ENCODE measurements around the gene CDH16.
"Not testable (repeated sequence)": the region's sequence is repeated elsewhere in the genome, so short reads cannot be mapped to it uniquely, and the experiment has no call there.

CDH16 gene

DNA sequence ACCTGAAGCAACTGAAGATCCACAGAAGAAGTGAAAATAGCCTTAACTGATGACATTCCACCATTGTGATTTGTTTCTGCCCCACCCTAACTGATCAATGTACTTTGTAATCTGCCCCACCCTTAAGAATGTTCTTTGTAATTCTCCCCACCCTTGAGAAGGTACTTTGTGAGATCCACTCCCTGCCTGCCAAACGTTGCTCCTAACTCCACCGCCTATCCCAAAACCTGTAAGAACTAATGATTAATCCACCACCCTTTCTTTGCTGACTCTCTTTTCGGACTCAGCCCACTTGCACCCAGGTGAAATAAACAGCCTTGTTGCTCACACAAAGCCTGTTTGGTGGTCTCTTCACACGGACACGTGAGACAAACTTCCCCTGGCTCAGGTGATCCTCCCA is 22.0 kb downstream of the CDH16 start:
- not testable (repeated sequence) for H3K4me1 ChIP-seq (ENCODE audit: insufficient read depth, low read length); H3K9ac ChIP-seq (ENCODE audit: low read depth, low read length); H3K36me3 ChIP-seq (ENCODE audit: insufficient read depth, low read depth, low read length); H3K9me3 ChIP-seq (ENCODE audit: insufficient read depth, low read depth, low read length); H3K4me3 ChIP-seq (ENCODE audit: low read length); H3K27ac ChIP-seq (ENCODE audit: low read length); H3K27me3 ChIP-seq (ENCODE audit: insufficient read depth, low read length)

DNA sequence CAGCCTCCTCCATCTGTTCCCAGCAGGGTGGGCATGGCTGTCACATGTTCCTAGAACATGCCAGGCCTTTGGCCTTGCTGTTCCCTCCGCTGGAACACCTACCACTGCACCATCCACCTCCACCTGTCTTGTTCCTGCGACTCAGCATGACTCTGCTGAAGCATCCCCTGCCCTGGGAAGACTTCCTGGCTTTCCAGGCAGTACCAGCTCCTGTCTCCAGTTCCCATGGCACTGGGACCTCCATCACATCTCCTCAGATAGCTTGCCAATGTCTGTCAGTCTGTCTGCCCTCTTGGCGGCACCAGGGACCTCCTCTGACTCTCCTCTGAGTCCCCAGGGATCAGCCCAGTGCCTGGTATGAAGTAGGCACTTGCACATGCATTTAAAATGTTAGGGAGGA is 22.7 kb downstream of the CDH16 start:
- Histone ChIP-seq H3K4me3 (ENCODE audit: low read length) (no peak overlapping the region), H3K9me3 (ENCODE audit: insufficient read depth, low read depth, low read length) (no peaks in the 10 kb centered on the region), H3K4me1 (ENCODE audit: insufficient read depth, low read length) (peaks cover 4% of the 10 kb centered on the region; the same call in 1 of the 2 replicates), H3K27me3 (ENCODE audit: insufficient read depth, low read length) (no peaks in the 10 kb centered on the region), H3K36me3 (ENCODE audit: insufficient read depth, low read depth, low read length) (peaks cover 5% of the 10 kb centered on the region; the same call in 1 of the 2 replicates), H3K27ac (ENCODE audit: low read length) (no peak overlapping the region), H3K9ac (ENCODE audit: low read depth, low read length) (no peak overlapping the region)

DNA sequence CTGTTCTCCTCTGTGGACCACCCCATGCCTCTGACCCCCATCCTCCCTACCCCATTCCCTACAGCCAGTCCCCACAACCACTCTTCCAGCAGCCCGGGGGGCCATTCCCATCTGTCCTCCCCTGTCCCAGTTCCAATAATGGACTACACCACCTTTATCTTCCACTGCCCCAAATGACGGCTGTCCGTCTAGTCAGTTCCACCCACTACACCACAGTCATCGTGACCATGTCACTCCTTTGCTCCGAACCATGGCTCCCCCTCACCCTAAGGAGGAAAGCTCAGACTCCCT is 23.1 kb downstream of the CDH16 start:
- H3K4me3 ChIP-seq (ENCODE audit: low read length): no peak overlapping the region
- peaks cover 8% of the 10 kb centered on the region; the same call in 1 of the 2 replicates for H3K36me3 ChIP-seq (ENCODE audit: insufficient read depth, low read depth, low read length)
- no peak overlapping the region for H3K27ac ChIP-seq (ENCODE audit: low read length)
- peaks cover 4% of the 10 kb centered on the region; the same call in 1 of the 2 replicates for H3K4me1 ChIP-seq (ENCODE audit: insufficient read depth, low read length)
- no peaks in the 10 kb centered on the region for H3K9me3 ChIP-seq (ENCODE audit: insufficient read depth, low read depth, low read length)
- no peak overlapping the region for H3K9ac ChIP-seq (ENCODE audit: low read depth, low read length)
- H3K27me3 ChIP-seq (ENCODE audit: insufficient read depth, low read length): no peaks in the 10 kb centered on the region

DNA sequence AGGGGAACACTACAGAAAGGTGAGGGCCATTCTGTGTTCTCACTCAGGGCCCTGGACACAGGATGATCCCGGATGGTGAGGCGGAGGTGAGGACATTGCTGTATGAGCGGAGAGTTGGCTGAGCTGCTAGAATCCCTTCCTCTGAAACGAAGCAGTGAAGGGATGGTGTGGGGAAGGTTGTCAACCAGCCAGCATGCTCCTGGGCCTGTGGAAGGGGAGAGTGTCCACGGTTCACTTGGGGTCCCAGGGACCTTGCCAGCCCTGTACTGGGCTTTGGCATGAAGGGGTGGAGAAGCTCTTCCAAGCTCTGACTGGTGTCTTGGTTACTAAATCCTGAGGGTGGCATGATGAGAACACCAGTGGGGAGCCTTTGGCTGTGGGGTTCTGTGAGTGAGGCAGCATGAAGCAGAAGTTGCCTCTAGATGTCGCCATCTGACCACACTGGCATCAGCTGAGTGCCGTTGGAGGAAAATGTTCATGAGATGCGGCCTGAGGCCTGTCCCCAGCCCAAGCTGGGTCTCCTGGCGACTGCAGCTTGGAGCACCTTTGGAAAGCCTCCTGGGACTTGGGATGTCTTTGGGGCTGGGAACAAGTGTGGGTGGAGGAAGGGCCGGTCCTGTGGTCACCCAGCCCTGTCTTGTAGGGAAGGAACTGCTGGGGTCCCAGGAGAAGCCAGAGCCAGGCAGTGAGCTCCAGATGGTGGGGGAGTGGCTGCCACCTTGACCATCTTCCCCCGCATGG is 23.6 kb downstream of the CDH16 start:
- peaks cover 13% of the 10 kb centered on the region; the same call in 1 of the 2 replicates for H3K36me3 ChIP-seq (ENCODE audit: insufficient read depth, low read depth, low read length)
- no peak overlapping the region for H3K27ac ChIP-seq (ENCODE audit: low read length)
- no peaks in the 10 kb centered on the region for H3K27me3 ChIP-seq (ENCODE audit: insufficient read depth, low read length)
- no peaks in the 10 kb centered on the region for H3K9me3 ChIP-seq (ENCODE audit: insufficient read depth, low read depth, low read length)
- peaks cover under 1% of the 10 kb centered on the region; the same call in 1 of the 2 replicates for H3K4me1 ChIP-seq (ENCODE audit: insufficient read depth, low read length)
- H3K9ac ChIP-seq (ENCODE audit: low read depth, low read length): no peak overlapping the region
- no peak overlapping the region for H3K4me3 ChIP-seq (ENCODE audit: low read length)

DNA sequence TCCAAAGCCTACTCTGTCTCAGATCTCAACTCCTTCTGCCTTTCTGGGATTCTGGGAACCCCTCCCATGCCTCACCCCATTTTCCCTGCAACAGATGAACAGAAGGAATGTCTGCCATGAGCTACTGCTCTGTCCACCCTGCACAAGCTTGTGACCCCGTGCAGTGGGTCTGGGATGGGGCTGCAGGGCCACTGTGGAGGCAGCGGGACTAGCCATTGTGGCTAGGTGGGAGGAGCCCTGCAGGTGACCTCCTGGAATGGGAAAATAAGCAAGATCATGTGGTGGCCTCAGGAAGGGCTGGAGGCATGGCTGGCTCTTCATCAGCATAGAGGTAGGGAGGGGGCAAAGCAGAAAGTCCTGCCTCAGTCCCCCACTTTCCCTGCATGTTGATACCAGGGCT is 24.6 kb downstream of the CDH16 start:
- H3K27ac ChIP-seq (ENCODE audit: low read length): no peak overlapping the region
- H3K4me1 ChIP-seq (ENCODE audit: insufficient read depth, low read length): no peaks in the 10 kb centered on the region
- no peak overlapping the region for H3K4me3 ChIP-seq (ENCODE audit: low read length)
- H3K9me3 ChIP-seq (ENCODE audit: insufficient read depth, low read depth, low read length): no peaks in the 10 kb centered on the region
- H3K9ac ChIP-seq (ENCODE audit: low read depth, low read length): no peak overlapping the region
- peaks cover 18% of the 10 kb centered on the region; the same call in 1 of the 2 replicates for H3K36me3 ChIP-seq (ENCODE audit: insufficient read depth, low read depth, low read length)
- no peaks in the 10 kb centered on the region for H3K27me3 ChIP-seq (ENCODE audit: insufficient read depth, low read length)

DNA sequence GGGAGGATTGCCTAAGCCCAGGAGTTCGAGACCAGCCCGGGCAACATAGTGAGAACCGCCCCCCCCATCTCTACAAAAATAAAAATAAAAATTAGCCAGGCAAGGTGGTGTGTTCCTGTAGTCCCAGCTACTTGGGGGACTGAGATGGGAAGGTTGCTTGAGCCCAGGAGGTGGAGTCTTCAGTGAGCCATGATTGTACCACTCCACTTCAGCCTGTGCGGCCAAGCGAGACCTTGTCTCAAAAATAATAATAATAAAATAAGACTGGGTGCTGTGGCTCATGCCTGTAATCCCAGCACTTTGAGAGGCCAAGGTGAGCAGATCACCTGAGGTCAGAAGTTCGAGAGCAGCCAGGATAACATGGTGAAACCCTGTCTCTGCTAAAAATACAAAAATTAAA is 26.9 kb downstream of the CDH16 start:
- Histone ChIP-seq H3K27me3 (ENCODE audit: insufficient read depth, low read length) (no peaks in the 10 kb centered on the region), H3K4me3 (ENCODE audit: low read length) (no peak overlapping the region)

DNA sequence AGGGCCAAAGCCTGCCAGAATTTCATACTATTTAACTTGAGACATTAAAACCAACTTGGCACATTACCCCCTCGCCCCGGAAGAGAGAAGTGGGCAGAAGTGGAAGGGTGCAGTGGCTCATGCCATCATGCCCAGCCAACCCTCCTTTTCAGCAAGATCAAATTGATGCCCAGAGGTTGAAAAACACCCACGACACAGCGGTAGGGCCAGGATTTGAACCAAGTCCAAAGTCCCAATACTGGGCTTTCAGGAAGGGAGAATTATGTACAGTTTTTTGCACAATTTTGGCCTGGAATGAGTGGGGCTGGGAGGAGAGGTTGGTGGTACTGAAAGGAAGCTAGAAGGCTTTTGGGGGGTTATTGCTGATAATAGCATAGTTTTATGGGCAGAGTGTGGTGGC is 27.3 kb downstream of the CDH16 start:
- Histone ChIP-seq H3K9me3 (ENCODE audit: insufficient read depth, low read depth, low read length) (no peaks in the 10 kb centered on the region), H3K4me3 (ENCODE audit: low read length) (no peak overlapping the region), H3K36me3 (ENCODE audit: insufficient read depth, low read depth, low read length) (peaks cover 28% of the 10 kb centered on the region), H3K4me1 (ENCODE audit: insufficient read depth, low read length) (no peaks in the 10 kb centered on the region), H3K27ac (ENCODE audit: low read length) (no peak overlapping the region), H3K27me3 (ENCODE audit: insufficient read depth, low read length) (no peaks in the 10 kb centered on the region), H3K9ac (ENCODE audit: low read depth, low read length) (no peak overlapping the region)

More for the DNA sequence above, 26.9 kb downstream of the CDH16 start:
- H3K4me1 ChIP-seq (ENCODE audit: insufficient read depth, low read length): no peaks in the 10 kb centered on the region
- peaks cover 24% of the 10 kb centered on the region; the same call in 1 of the 2 replicates for H3K36me3 ChIP-seq (ENCODE audit: insufficient read depth, low read depth, low read length)
- H3K9me3 ChIP-seq (ENCODE audit: insufficient read depth, low read depth, low read length): no peaks in the 10 kb centered on the region
- H3K27ac ChIP-seq (ENCODE audit: low read length): no peak overlapping the region
- H3K9ac ChIP-seq (ENCODE audit: low read depth, low read length): no peak overlapping the region

DNA sequence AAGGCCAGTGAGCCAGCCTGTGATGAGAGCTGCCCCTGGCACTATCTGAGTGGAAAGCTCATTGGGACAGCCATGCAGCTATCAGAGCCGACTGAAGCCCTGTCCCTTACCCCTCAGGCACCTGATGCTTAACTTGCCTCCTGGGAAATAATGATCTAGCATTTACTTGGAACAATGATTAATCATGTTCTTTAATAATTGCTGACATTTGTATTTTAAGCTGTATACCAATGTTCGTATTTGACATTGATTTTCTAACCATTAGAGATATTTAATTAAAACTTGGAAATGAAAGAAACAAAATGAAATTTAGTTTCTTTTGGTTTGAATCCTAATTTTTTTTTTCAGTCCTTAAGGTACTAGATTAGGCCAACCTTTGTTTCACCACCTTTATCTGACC is 27.9 kb downstream of the CDH16 start:
- H3K27me3 ChIP-seq (ENCODE audit: insufficient read depth, low read length): no peaks in the 10 kb centered on the region
- H3K36me3 ChIP-seq (ENCODE audit: insufficient read depth, low read depth, low read length): peaks cover 34% of the 10 kb centered on the region
- H3K4me3 ChIP-seq (ENCODE audit: low read length): no peak overlapping the region
- H3K9ac ChIP-seq (ENCODE audit: low read depth, low read length): no peak overlapping the region; the same call in 1 of the 2 replicates
- no peak overlapping the region for H3K27ac ChIP-seq (ENCODE audit: low read length)
- no peaks in the 10 kb centered on the region for H3K9me3 ChIP-seq (ENCODE audit: insufficient read depth, low read depth, low read length)
- no peaks in the 10 kb centered on the region for H3K4me1 ChIP-seq (ENCODE audit: insufficient read depth, low read length)

DNA sequence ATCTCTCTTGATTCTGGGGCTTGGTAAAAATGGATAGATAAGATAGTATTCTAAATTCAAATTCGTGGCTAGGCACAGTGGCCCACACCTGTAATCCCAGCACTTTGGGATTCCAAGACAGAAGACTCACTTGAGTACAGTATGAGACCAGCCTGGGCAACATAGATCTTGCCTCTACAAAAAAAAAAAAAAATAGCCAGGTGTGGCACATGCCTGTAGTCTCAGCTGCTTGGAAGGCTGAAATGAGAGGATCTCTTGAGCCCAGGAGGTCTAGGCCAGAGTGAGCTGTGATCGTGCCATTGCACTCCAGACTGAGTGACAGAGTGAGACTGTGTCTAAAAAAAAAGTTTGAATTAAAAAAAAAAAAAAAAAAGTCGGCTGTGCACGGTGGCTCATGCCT is 29.1 kb downstream of the CDH16 start:
- Histone ChIP-seq H3K4me3 (ENCODE audit: low read length) (no peak overlapping the region), H3K27me3 (ENCODE audit: insufficient read depth, low read length) (no peaks in the 10 kb centered on the region), H3K36me3 (ENCODE audit: insufficient read depth, low read depth, low read length) (peaks cover 46% of the 10 kb centered on the region), H3K27ac (ENCODE audit: low read length) (no peak overlapping the region), H3K9ac (ENCODE audit: low read depth, low read length) (no peak overlapping the region), H3K4me1 (ENCODE audit: insufficient read depth, low read length) (no peaks in the 10 kb centered on the region), H3K9me3 (ENCODE audit: insufficient read depth, low read depth, low read length) (no peaks in the 10 kb centered on the region)

DNA sequence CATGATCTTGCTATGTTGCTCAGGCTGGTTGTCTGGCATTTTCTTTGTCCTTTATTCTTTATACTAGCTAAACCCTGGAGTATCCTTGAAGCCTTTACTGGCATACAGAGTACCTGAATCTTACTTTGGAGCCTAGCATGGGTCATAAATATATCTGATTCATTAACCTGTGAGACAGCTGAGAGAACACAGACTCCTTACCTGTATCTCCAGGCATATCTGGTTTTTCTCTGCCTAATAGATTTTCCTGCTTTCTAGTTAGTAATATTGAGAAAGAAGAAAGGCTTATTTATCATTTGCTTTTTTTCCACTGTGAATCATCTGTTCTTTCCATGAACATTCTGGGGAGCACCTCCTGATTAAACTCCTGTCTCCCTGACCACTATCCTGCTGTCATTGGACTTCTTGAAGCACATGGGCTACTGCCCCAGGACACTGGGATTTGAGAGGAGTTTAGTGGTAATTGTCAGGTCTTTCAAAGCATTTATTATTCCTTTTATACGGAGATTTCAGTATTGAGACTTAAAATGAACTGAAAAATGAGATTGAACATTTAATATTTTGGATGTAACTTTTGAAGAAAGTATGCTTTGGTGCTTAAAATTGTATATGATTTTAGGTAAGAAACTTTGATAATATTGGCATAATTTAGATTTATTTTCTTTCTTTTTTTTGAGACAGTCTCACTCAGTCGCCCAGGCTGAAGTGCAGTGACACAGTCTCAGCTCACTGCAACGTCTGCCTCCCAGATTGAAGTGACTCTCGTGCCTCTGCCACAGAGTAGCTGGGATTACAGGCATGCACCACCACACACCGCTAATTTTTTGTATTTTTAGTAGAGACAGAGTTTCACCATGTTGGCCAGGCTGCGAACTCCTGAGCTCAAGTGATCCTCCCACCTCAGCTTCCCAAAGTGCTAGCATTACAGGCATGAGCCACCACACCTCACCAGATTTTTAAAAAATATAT is 29.8 kb downstream of the CDH16 start:
- H3K4me3 ChIP-seq (ENCODE audit: low read length): no peak overlapping the region
- no peak overlapping the region for H3K9ac ChIP-seq (ENCODE audit: low read depth, low read length)
- H3K27ac ChIP-seq (ENCODE audit: low read length): no peak overlapping the region
- no peaks in the 10 kb centered on the region for H3K27me3 ChIP-seq (ENCODE audit: insufficient read depth, low read length)
- peaks cover 52% of the 10 kb centered on the region for H3K36me3 ChIP-seq (ENCODE audit: insufficient read depth, low read depth, low read length)
- H3K9me3 ChIP-seq (ENCODE audit: insufficient read depth, low read depth, low read length): no peaks in the 10 kb centered on the region
- no peaks in the 10 kb centered on the region for H3K4me1 ChIP-seq (ENCODE audit: insufficient read depth, low read length)

DNA sequence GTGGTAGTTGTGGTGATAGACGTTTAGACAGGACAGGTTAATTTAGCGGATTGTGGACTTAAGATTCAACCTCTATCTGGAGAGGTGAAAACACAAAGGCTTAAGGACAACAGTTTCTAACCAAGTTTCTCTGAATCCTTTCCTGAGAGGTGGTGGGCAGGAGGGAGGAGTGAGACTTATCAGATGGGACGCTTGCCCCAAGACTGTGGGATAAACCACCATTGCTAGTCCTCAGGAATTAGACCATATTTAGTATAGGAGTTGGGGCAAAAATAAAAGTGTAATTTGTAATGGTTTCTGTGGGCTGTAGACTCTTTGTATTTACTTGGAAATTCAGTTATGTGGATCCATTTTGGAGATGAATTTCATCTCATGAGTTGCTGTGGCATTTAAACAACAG is 31.8 kb downstream of the CDH16 start:
- Histone ChIP-seq H3K27me3 (ENCODE audit: insufficient read depth, low read length) (no peaks in the 10 kb centered on the region), H3K36me3 (ENCODE audit: insufficient read depth, low read depth, low read length) (peaks cover 52% of the 10 kb centered on the region), H3K9ac (ENCODE audit: low read depth, low read length) (no peak overlapping the region), H3K9me3 (ENCODE audit: insufficient read depth, low read depth, low read length) (no peaks in the 10 kb centered on the region), H3K27ac (ENCODE audit: low read length) (no peak overlapping the region), H3K4me3 (ENCODE audit: low read length) (no peak overlapping the region), H3K4me1 (ENCODE audit: insufficient read depth, low read length) (no peaks in the 10 kb centered on the region)

DNA sequence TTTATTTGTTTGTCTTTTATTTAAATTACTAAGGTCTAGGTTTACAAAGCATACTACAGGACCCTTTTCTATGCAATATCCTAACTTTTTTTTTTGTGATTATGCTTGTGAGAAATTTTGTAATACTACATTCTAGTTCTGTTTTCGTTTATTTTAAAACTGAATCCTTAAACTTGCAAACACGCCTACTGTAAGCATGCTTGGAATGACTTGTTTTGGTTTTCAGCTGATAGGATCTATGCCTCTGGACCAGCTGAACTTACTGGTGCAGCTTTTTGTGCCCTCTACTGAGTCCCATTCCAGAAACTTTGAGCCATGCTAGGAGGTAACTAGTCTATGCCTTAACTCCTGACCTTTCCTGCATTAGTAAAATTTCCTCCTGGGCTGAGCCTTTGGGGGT is 32.4 kb downstream of the CDH16 start:
- Histone ChIP-seq H3K27me3 (ENCODE audit: insufficient read depth, low read length) (no peaks in the 10 kb centered on the region), H3K27ac (ENCODE audit: low read length) (no peak overlapping the region), H3K36me3 (ENCODE audit: insufficient read depth, low read depth, low read length) (peaks cover 51% of the 10 kb centered on the region), H3K9ac (ENCODE audit: low read depth, low read length) (no peak overlapping the region), H3K4me3 (ENCODE audit: low read length) (no peak overlapping the region), H3K9me3 (ENCODE audit: insufficient read depth, low read depth, low read length) (no peaks in the 10 kb centered on the region), H3K4me1 (ENCODE audit: insufficient read depth, low read length) (no peaks in the 10 kb centered on the region)

Data from iPS-20b (cell line).